Activated B cell treated with CpG ODN at 0.5 μM for 24 hours (primary cell): Measurements from ENCODE around the gene LRRC3. TPM values are rescaled to one million over a fixed set of nuclear protein-coding genes. Genes with fewer than 3 reads are reported as not detected.
"Not testable (repeated sequence)": the region's sequence is repeated elsewhere in the genome, so short reads cannot be mapped to it uniquely, and the experiment has no call there.

Source experiments
- ATAC-seq: fragments of 200-7000 bp; cut with Tn5 transposase; one replicate; pipeline ENCODE4 v1.10.0; 2021; ENCODE audit warnings: low read depth, mild to moderate bottlenecking, moderate library complexity
- CTCF ChIA-PET: fragments of 350-600 bp; sonication (Branson Sonifier 250); formaldehyde crosslinking; loops from one replicate; lab custom pipeline; 2021; ENCODE audit warnings: antibody characterized with exemption; lab: Charles Lee
- POLR2A ChIA-PET: fragments of 350-600 bp; sonication (Branson Sonifier 250); formaldehyde crosslinking; loops from one replicate; lab custom pipeline; 2021; ENCODE audit warnings: antibody characterized with exemption; lab: Charles Lee
- DNase-seq: peaks from one replicate; pipeline ENCODE4 v3.0.0; 2022
- H3K27ac Mint-ChIP-seq: one replicate; pipeline ENCODE4 v1.8.0; 2020; ENCODE audit warnings: mixed read lengths
- H3K27me3 Mint-ChIP-seq: one replicate; pipeline ENCODE4 v1.8.0; 2021; ENCODE audit warnings: mixed read lengths
- H3K36me3 Mint-ChIP-seq: one replicate; pipeline ENCODE4 v1.8.0; 2021; ENCODE audit warnings: low read depth, mixed read lengths
- H3K4me1 Mint-ChIP-seq: one replicate; pipeline ENCODE4 v1.8.0; 2021; ENCODE audit warnings: mixed read lengths
- H3K4me3 Mint-ChIP-seq: one replicate; pipeline ENCODE4 v1.8.0; 2020; ENCODE audit warnings: mild to moderate bottlenecking, mixed read lengths
- H3K9me3 Mint-ChIP-seq: one replicate; pipeline ENCODE4 v1.8.0; 2020; ENCODE audit warnings: mixed read lengths
- intact Hi-C: fragments of 100-400 bp; cut with micrococcal nuclease; formaldehyde crosslinking; loops from one replicate; pipeline ENCODE4 v1.15.1; 2024
- total RNA-seq: library from RNA; stranded (reverse); gene quantifications from 2 replicates; pipeline ENCODE4 v1.2.3, GENCODE V29; 2022
- TF ChIP-seq, protein P1 (sequence below): fragments of 200-600 bp; IDR thresholded peaks from one replicate; pipeline ENCODE4 v1.8.0; 2022; ENCODE audit warnings: antibody characterized with exemption, mild to moderate bottlenecking

Gene LRRC3
- total RNA-seq, 1 donor from 2014 or later, result 1.00 TPM

DNA sequence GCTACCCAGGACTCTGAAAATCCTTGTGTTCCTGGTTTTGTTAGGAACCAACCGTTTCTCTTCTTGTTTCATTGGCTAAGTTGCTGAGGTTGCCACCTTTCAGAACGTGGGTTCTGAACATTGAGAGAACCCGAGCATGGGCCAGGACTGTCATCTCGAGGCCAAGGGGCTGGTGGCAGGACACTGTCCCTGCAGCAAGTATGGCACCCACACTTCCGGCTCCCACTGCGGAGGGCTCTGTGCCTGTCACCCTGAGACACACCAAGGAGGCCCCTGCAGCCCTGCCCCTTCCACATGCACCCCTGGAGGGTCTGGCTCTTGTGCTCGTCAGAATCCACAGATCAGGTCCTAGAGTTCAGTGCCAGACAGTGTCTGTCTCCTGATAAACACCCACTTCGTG, 39.1 kb upstream of the LRRC3 start:
- H3K36me3 Mint-ChIP-seq, result no peaks in the 10 kb centered on the region
- intact Hi-C loops, result no loop called here
- no peaks in the 10 kb centered on the region for H3K4me1 Mint-ChIP-seq
- ATAC-seq (no peak), DNase-seq (no peak)
- H3K4me3 Mint-ChIP-seq, result no peak overlapping the region
- no peaks in the 10 kb centered on the region for H3K27me3 Mint-ChIP-seq
- no peaks in the 10 kb centered on the region for H3K9me3 Mint-ChIP-seq
- CTCF ChIA-PET, result no interaction called here
- H3K27ac Mint-ChIP-seq, result no peak overlapping the region
- TF ChIP-seq, protein P1, sequence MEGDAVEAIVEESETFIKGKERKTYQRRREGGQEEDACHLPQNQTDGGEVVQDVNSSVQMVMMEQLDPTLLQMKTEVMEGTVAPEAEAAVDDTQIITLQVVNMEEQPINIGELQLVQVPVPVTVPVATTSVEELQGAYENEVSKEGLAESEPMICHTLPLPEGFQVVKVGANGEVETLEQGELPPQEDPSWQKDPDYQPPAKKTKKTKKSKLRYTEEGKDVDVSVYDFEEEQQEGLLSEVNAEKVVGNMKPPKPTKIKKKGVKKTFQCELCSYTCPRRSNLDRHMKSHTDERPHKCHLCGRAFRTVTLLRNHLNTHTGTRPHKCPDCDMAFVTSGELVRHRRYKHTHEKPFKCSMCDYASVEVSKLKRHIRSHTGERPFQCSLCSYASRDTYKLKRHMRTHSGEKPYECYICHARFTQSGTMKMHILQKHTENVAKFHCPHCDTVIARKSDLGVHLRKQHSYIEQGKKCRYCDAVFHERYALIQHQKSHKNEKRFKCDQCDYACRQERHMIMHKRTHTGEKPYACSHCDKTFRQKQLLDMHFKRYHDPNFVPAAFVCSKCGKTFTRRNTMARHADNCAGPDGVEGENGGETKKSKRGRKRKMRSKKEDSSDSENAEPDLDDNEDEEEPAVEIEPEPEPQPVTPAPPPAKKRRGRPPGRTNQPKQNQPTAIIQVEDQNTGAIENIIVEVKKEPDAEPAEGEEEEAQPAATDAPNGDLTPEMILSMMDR, result no peak
- POLR2A ChIA-PET, result no interaction called here

DNA sequence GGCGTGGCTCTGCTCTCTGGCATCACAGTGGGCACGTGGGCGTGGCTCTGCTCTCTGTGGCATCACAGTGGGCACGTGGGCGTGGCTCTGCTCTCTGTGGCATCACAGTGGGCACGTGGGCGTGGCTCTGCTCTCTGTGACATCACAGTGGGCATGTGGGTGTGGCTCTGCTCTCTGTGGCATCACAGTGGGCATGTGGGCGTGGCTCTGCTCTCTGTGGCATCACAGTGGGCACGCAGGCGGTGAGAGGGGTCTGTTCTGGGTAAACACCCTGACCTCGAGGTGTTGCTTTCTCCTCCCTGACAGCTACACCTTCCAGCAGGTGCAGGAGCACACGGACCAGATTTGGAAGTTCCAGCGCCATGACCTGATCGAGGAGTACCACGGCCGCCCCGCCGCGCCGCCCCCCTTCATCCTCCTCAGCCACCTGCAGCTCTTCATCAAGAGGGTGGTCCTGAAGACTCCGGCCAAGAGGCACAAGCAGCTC, 37.6 kb upstream of the LRRC3 start:
- ATAC-seq, H3K4me3 Mint-ChIP-seq, H3K27ac Mint-ChIP-seq, DNase-seq, intact Hi-C loops, H3K4me1 Mint-ChIP-seq, H3K36me3 Mint-ChIP-seq, H3K27me3 Mint-ChIP-seq, CTCF ChIA-PET, H3K9me3 Mint-ChIP-seq, POLR2A ChIA-PET: not testable (repeated sequence)

DNA sequence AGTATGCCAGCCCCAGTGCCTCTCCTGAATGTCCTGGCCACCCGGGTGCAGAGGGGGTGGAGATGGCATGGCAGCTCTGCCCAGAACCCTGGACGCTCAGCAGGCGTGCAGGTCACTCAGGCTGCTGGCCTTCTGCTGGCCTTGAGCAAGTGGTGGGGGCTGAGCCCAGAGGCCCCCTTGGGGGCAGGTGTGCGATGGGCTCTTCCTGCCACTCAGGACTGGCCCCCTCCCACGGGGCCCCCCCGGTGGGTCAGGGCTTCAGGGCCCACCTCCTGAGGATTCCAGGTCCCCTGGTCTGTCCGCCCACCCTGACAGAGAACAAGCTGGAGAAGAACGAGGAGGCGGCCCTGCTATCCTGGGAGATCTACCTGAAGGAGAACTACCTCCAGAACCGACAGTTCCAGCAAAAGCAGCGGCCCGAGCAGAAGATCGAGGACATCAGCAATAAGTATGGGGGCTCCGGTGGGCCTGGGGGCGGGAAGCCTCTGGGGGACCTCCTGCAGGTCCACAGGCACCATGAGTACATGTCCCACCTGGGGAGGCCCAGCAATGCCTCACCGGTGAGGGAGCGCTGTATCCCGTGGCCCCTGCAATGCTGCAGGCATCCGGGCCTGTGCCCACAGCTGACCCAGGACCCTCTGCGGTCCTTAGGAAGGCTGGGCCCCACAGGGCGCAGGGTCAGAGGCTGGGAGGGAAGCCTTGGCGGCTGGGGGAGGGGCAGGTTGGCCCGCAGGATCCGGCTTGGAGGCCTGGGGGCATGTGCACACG, 37.0 kb upstream of the LRRC3 start:
- ChIA-PET POLR2A (no interaction called here), CTCF (no interaction called here)
- no peak for DNase-seq
- H3K4me1 Mint-ChIP-seq, result peaks cover 3% of the 10 kb centered on the region
- H3K27me3 Mint-ChIP-seq, result no peaks in the 10 kb centered on the region
- no peaks in the 10 kb centered on the region for H3K9me3 Mint-ChIP-seq
- intact Hi-C loops, result no loop called here
- H3K27ac Mint-ChIP-seq, result no peak overlapping the region
- no peak overlapping the region for H3K4me3 Mint-ChIP-seq
- TF ChIP-seq, protein P1, result no peak
- no peaks in the 10 kb centered on the region for H3K36me3 Mint-ChIP-seq
- ATAC-seq, result no peak

DNA sequence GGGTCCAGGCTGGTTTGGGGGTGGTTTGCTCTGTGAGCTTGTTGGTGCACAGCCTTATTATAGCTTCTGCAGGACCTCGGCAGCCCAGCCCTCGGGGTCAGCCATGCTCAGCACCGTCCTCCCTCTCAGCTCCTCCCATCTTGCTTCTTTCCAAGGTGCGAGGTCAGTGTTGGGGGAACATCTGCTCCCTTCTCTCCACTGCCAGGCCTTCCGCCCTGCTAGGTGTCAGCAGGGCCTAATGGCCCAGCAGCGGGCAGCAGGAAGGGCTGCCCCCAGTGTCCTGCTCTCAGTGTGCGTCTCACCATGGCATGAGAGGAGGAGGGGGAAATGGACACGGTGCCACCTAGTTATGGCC, 36.5 kb upstream of the LRRC3 start:
- no peaks in the 10 kb centered on the region for H3K27me3 Mint-ChIP-seq
- no peak overlapping the region for H3K27ac Mint-ChIP-seq
- H3K4me1 Mint-ChIP-seq, result peaks cover 9% of the 10 kb centered on the region
- POLR2A ChIA-PET, result no interaction called here
- no peak for ATAC-seq
- intact Hi-C loops, result no loop called here
- H3K36me3 Mint-ChIP-seq, result no peaks in the 10 kb centered on the region
- CTCF ChIA-PET, result no interaction called here
- TF ChIP-seq, protein P1, result no peak
- H3K4me3 Mint-ChIP-seq, result no peak overlapping the region
- H3K9me3 Mint-ChIP-seq, result no peaks in the 10 kb centered on the region
- DNase-seq, result no peak

DNA sequence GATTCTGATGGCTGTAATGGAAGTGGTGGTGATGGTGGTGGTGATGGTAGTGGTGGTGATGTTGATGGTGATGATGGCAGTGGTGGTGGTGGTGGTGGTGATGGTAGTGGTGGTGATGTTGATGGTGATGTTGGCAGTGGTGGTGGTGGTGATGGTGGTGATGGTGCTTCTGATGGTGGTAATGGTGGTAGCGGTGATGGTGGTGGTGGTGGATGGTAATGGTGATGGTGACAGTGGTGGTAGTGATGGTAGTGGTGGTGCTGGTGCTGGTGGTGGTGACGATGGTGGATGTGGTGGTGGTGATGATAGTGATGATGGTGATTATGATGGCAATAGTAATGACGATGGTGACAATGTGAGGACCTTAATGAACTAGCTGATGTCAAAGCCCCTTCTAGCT, 35.6 kb upstream of the LRRC3 start:
- TF ChIP-seq, protein P1, result no peak
- Mint-ChIP-seq H3K4me3 (no peak overlapping the region), H3K27ac (no peak overlapping the region), H3K9me3 (no peaks in the 10 kb centered on the region), H3K27me3 (no peaks in the 10 kb centered on the region), H3K36me3 (no peaks in the 10 kb centered on the region), H3K4me1 (peaks cover 9% of the 10 kb centered on the region)
- ATAC-seq, result no peak
- CTCF ChIA-PET, result no interaction called here
- POLR2A ChIA-PET, result no interaction called here
- DNase-seq, result no peak
- intact Hi-C loops, result no loop called here
